ENCODE measurements around the gene RNF103. TPM values are rescaled to one million over a fixed set of nuclear protein-coding genes. Genes with fewer than 3 reads are reported as not detected.

Gene RNF103
- total and polyA plus RNA-seq, 2 of the 13 experiments (the other 11 are each of a cell fraction or from before 2014, with no cell fraction given), result 19.8 to 21.1 TPM

GRCh38 chr2:86648681-86649080 lies 25.0 kb upstream of the RNF103 start (continued):
- TF ChIP-seq HOXA5 (CRISPR knock-in tag; IDR thresholded peaks at IDR 0.05) (no peak), ZNF44 (CRISPR knock-in tag; IDR thresholded peaks at IDR 0.05) (0 out of 2 replicates have a peak, but pooled peaks have one; percentile 28), SP4 (CRISPR knock-in tag; IDR thresholded peaks at IDR 0.05) (0 out of 2 replicates have a peak, but pooled peaks have one; percentile 20), ZNF530 (CRISPR knock-in tag; IDR thresholded peaks at IDR 0.05; ENCODE audit: low read depth) (no peak), NR3C1 (CRISPR knock-in tag; IDR thresholded peaks at IDR 0.05) (no peak), SMC3 (IDR thresholded peaks at IDR 0.05; ENCODE audit: low read length) (no peak), ZNF646 (CRISPR knock-in tag; IDR thresholded peaks at IDR 0.05) (no peak), CHD4 (IDR thresholded peaks at IDR 0.05; ENCODE audit: borderline replicate concordance, low read length) (0 out of 2 replicates have a peak, but pooled peaks have one; percentile 3), AHR (CRISPR knock-in tag; IDR thresholded peaks at IDR 0.05) (no peak), MLLT10 (CRISPR knock-in tag; IDR thresholded peaks at IDR 0.05) (no peak), STAT5B (CRISPR knock-in tag; IDR thresholded peaks at IDR 0.05) (no peak), ZNF574 (CRISPR knock-in tag; IDR thresholded peaks at IDR 0.05) (no peak), MTERF4 (CRISPR knock-in tag; IDR thresholded peaks at IDR 0.05) (no peak)

Data from HepG2 (cell line).